GM12878 (cell line): ENCODE results near the gene PLEKHM3. TPM values are rescaled to one million over a fixed set of nuclear protein-coding genes. Genes with fewer than 3 reads are reported as not detected.

Experiments used
- ATAC-seq: fragments of 200-7000 bp; cut with Tn5 transposase; 3 replicates; pipeline ENCODE4 v1.9.1; 2020; ENCODE audit warnings: mild to moderate bottlenecking, moderate library complexity
- BruUV-seq: library from RNA; stranded (reverse); fragments of 400-500 nt; replicated peaks from 2 replicates; lab custom pipeline; 2021; lab: Mats Ljungman, UMichigan
- CTCF ChIA-PET: fragments of 300-600 bp; sonication (Branson Sonifier 250); formaldehyde crosslinking; extraction: SDS; loops from one replicate; lab custom pipeline; 2021; ENCODE audit warnings: inconsistent platforms; lab: Yijun Ruan, JAX
- POLR2A ChIA-PET: fragments of 350-600 bp; formaldehyde crosslinking; extraction: SDS; loops from one replicate; lab custom pipeline; 2021; ENCODE audit warnings: inconsistent platforms; lab: Charles Lee
- RAD21 ChIA-PET: fragments of 300-600 bp; sonication (Branson Sonifier 250); formaldehyde crosslinking; loops from one replicate; lab custom pipeline; 2023; ENCODE audit warnings: antibody characterized with exemption; ENCODE audit not compliant: unreplicated experiment; lab: Charles Lee
- SMC1A ChIA-PET: fragments of 300-600 bp; sonication (Branson Sonifier 250); formaldehyde crosslinking; loops from one replicate; lab custom pipeline; 2023; ENCODE audit not compliant: unreplicated experiment, uncharacterized antibody; lab: Charles Lee
- DNase-seq: peaks from one replicate; pipeline ENCODE4 v3.0.0-alpha.2; 2011; ENCODE audit warnings: low read depth, low spot score
- FAIRE-seq: peaks from 3 replicates; lab custom pipeline; 2011; peaks lifted over from hg19 to GRCh38; lab: Jason Lieb, UNC
- H2AFZ ChIP-seq: 2 replicates; pipeline ENCODE4 v1.6.0; 2011; ENCODE audit warnings: low read depth, low read length, control low read depth; ENCODE audit not compliant: control insufficient read depth
- H3K27ac ChIP-seq: 2 replicates; pipeline ENCODE4 v1.5.1; 2011; ENCODE audit warnings: control low read depth; ENCODE audit not compliant: control insufficient read depth, insufficient read depth
- H3K27me3 ChIP-seq, 2 experiments: replicated peaks in 1 of 2; 2 replicates each; pipeline versions ENCODE4 v1.6.0 to v1.6.1; 2011; ENCODE audit warnings: low read length in 1 of 2; ENCODE audit not compliant: control insufficient read depth in 2 of 2, insufficient read depth in 2 of 2
- H3K36me3 ChIP-seq, 2 experiments: 2 replicates each; pipeline ENCODE4 v1.5.1; 2011; ENCODE audit warnings: low read length in 1 of 2; ENCODE audit not compliant: control insufficient read depth in 2 of 2, insufficient read depth in 2 of 2
- H3K4me1 ChIP-seq: 2 replicates; pipeline ENCODE4 v1.6.1; 2011; ENCODE audit warnings: mild to moderate bottlenecking, low read length, moderate library complexity, mixed read lengths; ENCODE audit not compliant: control insufficient read depth, insufficient read depth
- H3K4me2 ChIP-seq: 2 replicates; pipeline ENCODE4 v1.6.0; 2011; ENCODE audit warnings: control low read depth; ENCODE audit not compliant: control insufficient read depth, insufficient read depth
- H3K4me3 ChIP-seq: fragments of 200-600 bp; sonication (generic); 2 replicates; pipeline ENCODE4 v1.5.1; 2016
- H3K79me2 ChIP-seq: 2 replicates; pipeline ENCODE4 v1.6.0; 2011; ENCODE audit warnings: low read length; ENCODE audit not compliant: control insufficient read depth, insufficient read depth
- H3K9ac ChIP-seq: 2 replicates; pipeline ENCODE4 v1.8.0; 2011; ENCODE audit warnings: low read length, control low read depth, mixed read lengths; ENCODE audit not compliant: control insufficient read depth, insufficient read depth
- H3K9me3 ChIP-seq: replicated peaks from 3 replicates; pipeline ENCODE4 v1.5.1; 2011; ENCODE audit warnings: mild to moderate bottlenecking, low read length; ENCODE audit not compliant: control insufficient read depth, insufficient read depth
- H4K20me1 ChIP-seq: 2 replicates; pipeline ENCODE4 v1.6.0; 2011; ENCODE audit not compliant: control insufficient read depth, insufficient read depth
- BCL11A ChIP-seq: IDR thresholded peaks from 2 replicates; pipeline ENCODE4 v1.6.1; 2011; ENCODE audit warnings: low read depth, low read length
- FOXM1 ChIP-seq: IDR thresholded peaks from 2 replicates; pipeline ENCODE4 v1.6.1; 2012; ENCODE audit warnings: low read depth, mild to moderate bottlenecking, inconsistent platforms, low read length, moderate library complexity
- NKRF ChIP-seq: fragments of 450-650 bp; conservative IDR thresholded peaks from 2 replicates; pipeline ENCODE4 v1.6.1; 2017; ENCODE audit warnings: mild to moderate bottlenecking, moderate library complexity
- NR2F1 ChIP-seq: fragments of 450-650 bp; conservative IDR thresholded peaks from 2 replicates; pipeline ENCODE4 v1.6.1; 2017; ENCODE audit warnings: mild to moderate bottlenecking
- PML ChIP-seq: IDR thresholded peaks from 2 replicates; pipeline ENCODE4 v1.6.1; 2012; ENCODE audit warnings: low read length, inconsistent platforms
- ZZZ3 ChIP-seq: IDR thresholded peaks from 2 replicates; pipeline ENCODE4 v1.6.1; 2011; ENCODE audit warnings: low read depth; ENCODE audit not compliant: control insufficient read depth, insufficient read length
- WGBS: methylation state at CpG from one replicate; pipeline ENCODE4 v1.1.6; 2016; ENCODE audit warnings: low lambda C conversion rate; ENCODE audit not compliant: insufficient replicate concordance, insufficient coverage; ENCODE audit errors: missing lambda C conversion rate; 5-methylcytosine and 5-hydroxymethylcytosine counted together
- in situ Hi-C: fragments of 300-500 bp; cut with MboI; formaldehyde crosslinking; loops from 9 replicates; pipeline ENCODE4 v1.14.3; 2018; ENCODE audit warnings: mixed read lengths
- intact Hi-C: fragments of 100-400 bp; cut with micrococcal nuclease; formaldehyde crosslinking; loops from one replicate; pipeline ENCODE4 v1.14.2; 2022; ENCODE audit not compliant: unreplicated experiment
- polyA plus RNA-seq, 11 experiments: library from polyadenylated mRNA; depleted of rRNA in 4 of 11; unstranded in 6 of 11; stranded (reverse) in 5 of 11; fragments of >200 nt; fragmentation: Nextera tagmentation in 4 of 11; fragmentation: Illumina TruSeq in 1 of 11; extraction: Ambion mirVana in 4 of 11; extraction: Trizol in 1 of 11; gene quantifications; 1 replicate in 1 of 11; 2 replicates in 10 of 11; pipeline versions ENCODE4 v1.2.1 to v1.2.3, GENCODE V29; 2011 to 2016; ENCODE audit warnings: inconsistent platforms in 2 of 11, missing spikeins in 2 of 11, low read depth in 1 of 11
- total RNA-seq, 4 experiments: library from RNA; depleted of rRNA in 3 of 4; stranded (reverse); fragments of >200 nt in 3 of 4; fragmentation: Illumina TruSeq in 1 of 4; extraction: Trizol in 1 of 4; gene quantifications; 2 replicates each; pipeline versions ENCODE4 v1.2.1 to v1.2.3, GENCODE V29; 2013 to 2021

The PLEKHM3 gene
- total and polyA plus RNA-seq, 10 of the 15 experiments (the other 5 are each of a cell fraction or from before 2014, with no cell fraction given) = 1.4 to 5.6 (median 3.0) TPM

- ChIA-PET POLR2A (interaction anchor here (1.0 kb wide), 1 partner anchor 9 kb away, joined by 3 read pairs; no protein-coding TSS in a partner anchor), CTCF (interaction anchor here (1.0 to 1.1 kb wide), 3 partner anchors 9 to 102 kb away, joined by 3 read pairs; no protein-coding TSS in a partner anchor), SMC1A (interaction anchor here (0.6 to 1.7 kb wide), 5 partner anchors 9 to 1614 kb away, joined by 3 to 7 read pairs (median 3); no protein-coding TSS in a partner anchor), RAD21 (no interaction called here)
- H3K4me3 ChIP-seq = no peak overlapping the region
- no TSS peak for BruUV-seq
- H3K27ac ChIP-seq = no peak overlapping the region
- H3K36me3 ChIP-seq = no peaks in the 10 kb centered on the region
- no peak for FAIRE-seq
- H3K4me1 ChIP-seq = no peaks in the 10 kb centered on the region
- in situ Hi-C loops (no loop called here), intact Hi-C loops (no loop called here)
- no peak overlapping the region for H3K4me2 ChIP-seq
- H4K20me1 ChIP-seq = no peaks in the 10 kb centered on the region
- no peaks in the 10 kb centered on the region for H3K79me2 ChIP-seq
- WGBS = 97% methylated on average over 4 of the region's 4 CpGs
- no peak overlapping the region for H2AFZ ChIP-seq
- DNase-seq = no peak
- no peaks in the 10 kb centered on the region for H3K27me3 ChIP-seq
- no peak overlapping the region for H3K9ac ChIP-seq
- ATAC-seq = no peak
- H3K9me3 ChIP-seq = no peaks in the 10 kb centered on the region
- TF ChIP-seq ZZZ3 (no peak), PML (no peak), NR2F1 (no peak)
These were observed 86.9 kb downstream of the PLEKHM3 start for GRCh38 chr2:207938415-207938814.

- Histone ChIP-seq H2AFZ (no peak overlapping the region), H3K4me2 (no peak overlapping the region), H3K4me1 (no peaks in the 10 kb centered on the region), H3K9ac (no peak overlapping the region), H3K79me2 (no peaks in the 10 kb centered on the region), H4K20me1 (no peaks in the 10 kb centered on the region), H3K36me3 (no peaks in the 10 kb centered on the region), H3K9me3 (no peaks in the 10 kb centered on the region), H3K27me3 (no peaks in the 10 kb centered on the region), H3K4me3 (no peak overlapping the region), H3K27ac (no peak overlapping the region)
- ChIA-PET CTCF (interaction anchor here (0.5 to 1.1 kb wide), 2 partner anchors 10 to 30 kb away, joined by 3 to 4 read pairs; no protein-coding TSS in a partner anchor), RAD21 (no interaction called here), SMC1A (interaction anchor here (0.6 to 1.7 kb wide), 4 partner anchors 9 to 1244 kb away, joined by 3 to 7 read pairs (median 3); no protein-coding TSS in a partner anchor), POLR2A (no interaction called here)
- TF ChIP-seq BCL11A (no peak), NKRF (no peak), FOXM1 (no peak)
- FAIRE-seq (no peak), DNase-seq (no peak), ATAC-seq (no peak)
- intact Hi-C loops = no loop called here
- no TSS peak for BruUV-seq
- 80% methylated on average over 2 of the region's 2 CpGs for WGBS
- in situ Hi-C loops = no loop called here
These were observed 87.5 kb downstream of the PLEKHM3 start for GRCh38 chr2:207937823-207938222.
